ENCODE results near the gene ELF3. TPM values are rescaled to one million over a fixed set of nuclear protein-coding genes. Genes with fewer than 3 reads are reported as not detected.

Gene ELF3
- total and polyA plus RNA-seq, 2 of the 13 experiments (the other 11 are each of a cell fraction or from before 2014, with no cell fraction given), result 11.5 to 55.1 TPM

- peak; percentile 64; the same call in 1 of the 2 replicates for TF ChIP-seq PRDM10 (CRISPR knock-in tag; IDR thresholded peaks at IDR 0.05; ENCODE audit: low read depth)
- TF ChIP-seq RAD21 (CRISPR knock-in tag; IDR thresholded peaks at IDR 0.05), result no peak
- TF ChIP-seq HMGXB4 (CRISPR knock-in tag; IDR thresholded peaks at IDR 0.05; ENCODE audit: borderline replicate concordance in 1 of 2, low read depth in 1 of 2), result 0 out of 4 replicates have a peak, but pooled peaks of 1 of the 2 experiments have one; percentile 9
- TF ChIP-seq ZNF253 (CRISPR knock-in tag; IDR thresholded peaks at IDR 0.05; ENCODE audit: borderline replicate concordance), result no peak
- TF ChIP-seq TEF (CRISPR knock-in tag; IDR thresholded peaks at IDR 0.05), result no peak
- no peak for TF ChIP-seq ZBTB1 (CRISPR knock-in tag; IDR thresholded peaks at IDR 0.05; ENCODE audit: borderline replicate concordance)
- peak; percentile 91; the same call in 1 of the 2 replicates for TF ChIP-seq THRA (CRISPR knock-in tag; IDR thresholded peaks at IDR 0.05; ENCODE audit: borderline replicate concordance)
- 0 out of 2 replicates have a peak, but pooled peaks have one; percentile 16 for TF ChIP-seq IRF9 (CRISPR knock-in tag; IDR thresholded peaks at IDR 0.05; ENCODE audit: borderline replicate concordance)
- no peak for TF ChIP-seq NR2C2 (CRISPR knock-in tag; IDR thresholded peaks at IDR 0.05; ENCODE audit: borderline replicate concordance)
- TF ChIP-seq RORA (CRISPR knock-in tag; IDR thresholded peaks at IDR 0.05), result no peak
- TF ChIP-seq ZNF761 (CRISPR knock-in tag; conservative IDR thresholded peaks at IDR 0.05), result 0 out of 2 replicates have a peak, but pooled peaks have one; percentile 37
- TF ChIP-seq SUZ12 (IDR thresholded peaks at IDR 0.05; ENCODE audit: low read depth, low read length), result no peak
- TF ChIP-seq ZNF24 (IDR thresholded peaks at IDR 0.05), result no peak
- 0 out of 2 replicates have a peak, but pooled peaks have one; percentile 26 for TF ChIP-seq ZBTB37 (CRISPR knock-in tag; IDR thresholded peaks at IDR 0.05)
- peak; percentile 39; the same call in 1 of the 2 replicates for TF ChIP-seq SALL1 (CRISPR knock-in tag; IDR thresholded peaks at IDR 0.05)
- TF ChIP-seq REXO4 (CRISPR knock-in tag; IDR thresholded peaks at IDR 0.05; ENCODE audit: borderline replicate concordance), result no peak
Measured at GRCh38 chr1:202056644-202057334, 46.4 kb downstream of the ELF3 start (continued).
